Left ventricle myocardium superior (tissue), 1 donor: ENCODE measurements around the gene ERI3. TPM values are rescaled to one million over a fixed set of nuclear protein-coding genes. Genes with fewer than 3 reads are reported as not detected.

Experiments
- ATAC-seq: fragments of 200-7000 bp; cut with Tn5 transposase; one replicate; pipeline ENCODE4 v1.9.1; 2020; ENCODE audit warnings: mild to moderate bottlenecking, moderate library complexity
- DNase-seq: peaks from one replicate; pipeline ENCODE4 v3.0.0-alpha.2; 2020
- intact Hi-C: fragments of 100-400 bp; cut with micrococcal nuclease; formaldehyde crosslinking; loops from one replicate; pipeline ENCODE4 v1.11.0; 2022
- total RNA-seq: library from RNA; stranded (reverse); fragmentation: NEBNext Ultra II Directional; extraction: Animal tissue kit (Norgen Biotek cat#: 25700); gene quantifications from one replicate; pipeline ENCODE4 v1.2.1, GENCODE V29; 2021
- donor health status: DM: no; HTN: yes; CAD: no; lungs with severe emphysema.

The ERI3 gene
- total RNA-seq, 1 donor from 2014 or later = 52.6 TPM

DNA sequence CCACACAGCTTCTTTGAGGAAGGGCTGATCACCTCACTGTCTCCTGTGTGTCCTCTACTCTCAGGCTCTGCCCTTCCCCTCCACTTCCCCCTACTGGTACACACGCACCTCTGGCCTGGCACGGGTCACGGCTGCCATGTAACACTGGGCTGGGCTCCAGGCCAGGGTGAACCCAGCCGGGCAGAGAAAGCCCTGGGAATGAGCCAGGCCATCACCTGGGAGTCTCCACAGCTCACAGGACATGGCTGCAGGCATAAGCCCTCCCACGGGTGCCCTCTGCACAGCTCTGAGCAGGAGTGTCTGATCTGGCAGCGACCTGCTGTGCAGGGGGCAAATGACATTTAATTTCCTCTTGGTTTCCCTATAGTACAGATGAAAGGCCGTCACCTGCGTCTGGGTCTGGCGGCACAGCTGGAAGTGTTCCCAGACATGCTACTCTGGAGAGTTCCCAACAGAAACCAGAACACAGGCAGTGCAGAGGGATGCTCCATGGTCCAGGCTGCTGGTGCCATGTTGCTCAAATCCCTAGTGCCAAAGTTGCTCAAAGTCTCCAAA lies 61.2 kb downstream of the ERI3 start:
- ATAC-seq = peak; percentile 97
- intact Hi-C loops = no loop called here
- DNase-seq = peak; percentile 89

DNA sequence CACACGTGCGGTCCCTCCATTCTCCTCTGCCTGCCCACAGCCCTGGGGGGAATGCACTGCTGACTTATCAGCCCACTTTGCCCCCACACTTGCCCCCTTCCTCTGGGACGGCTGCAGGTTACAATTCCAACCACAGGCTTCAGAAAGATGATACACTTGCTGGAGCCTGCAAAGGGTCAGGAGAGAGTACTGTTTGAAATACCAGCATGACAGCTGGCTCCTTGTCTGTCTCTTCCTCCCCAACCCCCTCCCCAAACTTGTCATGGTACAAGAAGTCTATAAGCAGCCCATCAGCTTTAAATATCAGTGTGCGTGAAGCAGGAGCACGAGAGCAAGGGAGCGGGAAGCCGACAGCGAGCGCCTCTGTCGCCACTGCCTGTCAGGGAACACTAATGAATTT lies 62.4 kb downstream of the ERI3 start:
- DNase-seq (no peak), ATAC-seq (no peak)
- intact Hi-C loops = no loop called here

GRCh38 chr1:44290250-44291094 lies 64.6 kb downstream of the ERI3 start:
- DNase-seq = no peak
- intact Hi-C loops = no loop called here
- ATAC-seq = no peak

DNA sequence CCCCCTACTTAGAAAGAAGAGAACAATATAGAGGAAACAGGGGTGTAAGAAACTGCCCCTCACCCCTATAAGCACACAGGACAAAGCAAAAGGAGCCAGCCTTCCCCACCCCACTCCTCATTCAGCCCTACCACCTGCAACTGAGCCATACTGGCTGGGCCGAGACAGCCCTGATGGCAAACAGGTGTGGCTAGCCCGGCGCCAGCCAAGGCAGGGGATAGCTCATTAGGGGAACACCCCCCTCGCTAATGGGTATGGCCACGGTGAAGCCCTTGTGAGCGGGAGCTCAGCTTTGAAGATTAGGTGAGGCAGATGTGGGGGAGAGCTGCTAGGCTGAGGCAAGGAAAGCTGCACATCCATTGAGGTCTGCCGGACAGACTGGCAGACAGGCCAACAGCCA lies 65.5 kb downstream of the ERI3 start:
- DNase-seq = no peak
- no peak for ATAC-seq
- intact Hi-C loops = no loop called here

DNA sequence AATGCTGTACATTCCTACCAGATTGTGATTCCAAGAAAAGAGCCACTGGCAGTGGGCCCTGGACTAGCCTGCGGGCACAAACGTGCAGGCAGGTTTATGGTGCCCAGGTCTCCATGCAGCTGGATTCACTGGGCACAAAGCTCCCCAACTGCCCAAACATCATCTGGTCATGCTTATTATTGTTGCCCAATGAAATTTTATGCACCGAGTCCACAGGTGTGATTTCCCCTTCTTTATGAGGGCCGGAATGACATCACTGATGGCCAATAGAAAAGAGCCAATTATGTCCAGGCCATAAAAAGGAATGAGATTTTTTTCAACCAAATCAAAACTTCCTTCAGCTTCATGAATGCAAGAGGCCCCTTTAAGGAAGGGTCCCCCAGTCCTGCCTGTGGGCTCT lies 66.2 kb downstream of the ERI3 start:
- ATAC-seq = no peak
- DNase-seq = no peak
- intact Hi-C loops = no loop called here

- ATAC-seq (no peak), DNase-seq (no peak)
- intact Hi-C loops = no loop called here
Measured at GRCh38 chr1:44284184-44284583, 70.9 kb downstream of the ERI3 start.

DNA sequence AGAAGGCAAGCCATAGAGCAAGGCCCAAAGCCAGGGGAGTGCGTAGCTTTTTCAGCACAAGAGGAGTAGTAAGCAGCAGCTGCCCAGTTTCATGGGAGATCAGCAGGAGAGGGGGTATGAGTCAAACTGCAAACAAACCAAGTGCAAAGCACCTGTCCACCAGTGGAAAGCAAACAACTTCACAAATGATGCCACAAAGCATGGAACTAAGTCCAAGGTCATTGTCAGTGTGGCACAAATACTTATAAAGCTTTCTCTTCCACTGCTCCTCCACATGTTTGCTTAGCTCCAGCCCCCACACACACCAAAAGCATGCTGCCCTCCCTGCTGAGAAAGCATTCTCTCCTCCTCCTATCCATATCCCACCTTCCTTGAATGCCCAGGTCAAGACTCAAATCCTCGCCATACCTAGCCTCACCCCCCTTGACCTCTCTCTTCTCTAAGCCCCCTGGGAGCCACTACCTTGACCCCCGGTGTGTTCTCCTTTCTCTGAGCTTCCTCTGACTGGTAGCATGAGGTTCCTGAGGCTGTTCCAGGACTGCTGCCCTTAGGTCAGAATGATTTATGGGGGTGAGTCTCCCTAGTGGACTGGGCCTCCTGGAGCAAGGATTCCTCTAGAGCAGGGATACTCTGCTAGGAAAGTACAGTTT lies 71.4 kb downstream of the ERI3 start:
- ATAC-seq = no peak

GRCh38 chr1:44282704-44283426 lies 72.2 kb downstream of the ERI3 start:
- intact Hi-C loops = no loop called here
- DNase-seq = no peak
- ATAC-seq = peak; percentile 50

More for the DNA sequence above, 71.4 kb downstream of the ERI3 start:
- no peak for DNase-seq
- intact Hi-C loops = no loop called here

DNA sequence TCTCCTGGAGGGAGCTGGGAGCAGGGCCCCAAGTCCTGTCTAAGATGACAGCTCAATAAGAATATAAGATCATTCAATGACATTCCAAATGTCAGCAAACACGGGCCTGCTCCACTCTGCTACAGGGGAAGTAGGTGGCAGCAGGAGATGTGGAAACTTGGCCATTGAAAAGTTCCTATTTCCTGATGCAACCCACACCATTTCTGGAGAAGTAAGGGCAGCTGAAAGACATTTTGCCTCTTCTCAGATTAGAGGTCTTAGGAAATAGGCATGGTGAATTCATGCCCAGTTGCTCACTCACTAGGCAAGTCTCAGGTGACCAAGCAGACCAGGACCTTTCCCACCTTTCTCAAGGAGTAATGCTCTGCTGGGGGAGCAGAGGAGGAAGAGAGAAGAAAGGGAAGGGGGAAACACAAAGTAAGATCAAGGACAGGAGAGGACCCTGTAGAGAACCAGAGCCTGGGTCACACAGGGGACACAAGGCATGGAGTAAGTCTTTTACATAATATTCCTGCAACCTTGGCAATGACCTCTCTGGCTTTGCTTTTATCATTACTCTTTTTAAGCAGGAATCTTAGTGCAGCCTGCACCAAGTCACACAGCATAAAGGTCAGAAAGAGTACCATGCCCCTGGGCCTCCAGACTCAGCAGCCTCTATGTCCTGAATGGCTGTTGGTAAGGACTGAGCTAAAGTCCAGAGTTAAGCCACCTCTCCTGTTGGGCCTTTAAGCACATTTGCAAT lies 72.9 kb downstream of the ERI3 start:
- ATAC-seq = no peak
- DNase-seq = no peak
- intact Hi-C loops = no loop called here

- intact Hi-C loops = no loop called here
- no peak for DNase-seq
- no peak for ATAC-seq
Measured at GRCh38 chr1:44276901-44277300, 78.2 kb downstream of the ERI3 start.

DNA sequence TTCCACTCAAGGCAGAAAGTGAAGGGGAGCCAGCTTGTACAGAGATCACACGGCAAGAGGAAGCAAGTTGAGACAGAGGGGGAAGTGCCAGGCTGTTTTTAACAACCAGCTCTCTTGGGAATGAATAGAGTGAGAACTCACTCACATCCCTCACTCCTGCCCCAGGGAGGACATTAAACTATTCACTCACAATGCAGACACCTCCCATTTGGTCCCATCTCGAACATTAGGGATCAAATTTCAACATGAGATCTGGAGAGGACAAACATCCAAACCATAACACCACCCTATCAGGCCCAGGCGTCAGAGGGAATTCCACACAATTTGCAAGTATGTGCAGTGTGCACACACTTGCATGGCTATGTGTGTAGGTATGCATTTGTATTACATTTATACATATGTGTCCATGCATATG lies 79.1 kb downstream of the ERI3 start:
- DNase-seq (no peak), ATAC-seq (peak; percentile 75)
- intact Hi-C loops = no loop called here

- no peak for DNase-seq
- intact Hi-C loops = no loop called here
- ATAC-seq = peak; percentile 13
Measured at GRCh38 chr1:44275296-44275962, 79.6 kb downstream of the ERI3 start.

- no peak for DNase-seq
- ATAC-seq = no peak
- intact Hi-C loops = no loop called here
Measured at GRCh38 chr1:44273560-44274350, 81.3 kb downstream of the ERI3 start.

DNA sequence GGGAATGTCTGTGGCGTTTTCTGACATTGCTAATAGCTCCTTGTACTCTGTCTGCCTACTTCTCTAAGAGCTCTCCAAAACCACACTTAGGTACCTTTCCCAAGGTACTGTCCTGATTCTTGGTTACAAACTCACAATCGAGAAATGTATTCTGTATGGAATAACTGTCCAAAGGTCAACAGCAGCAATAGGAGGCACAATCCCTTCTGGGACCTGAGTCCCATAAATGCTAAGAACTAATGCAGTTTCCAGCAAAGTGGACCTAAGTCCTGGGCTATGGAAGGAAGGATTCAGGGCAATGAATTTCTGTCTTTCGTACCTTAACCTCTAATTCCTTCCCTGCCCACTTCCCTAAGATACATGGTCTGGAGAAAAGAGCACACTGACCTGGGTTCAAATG lies 82.1 kb downstream of the ERI3 start:
- ATAC-seq (no peak), DNase-seq (no peak)
- intact Hi-C loops = no loop called here

GRCh38 chr1:44271646-44272045 lies 83.4 kb downstream of the ERI3 start:
- DNase-seq (no peak), ATAC-seq (no peak)
- intact Hi-C loops = no loop called here

DNA sequence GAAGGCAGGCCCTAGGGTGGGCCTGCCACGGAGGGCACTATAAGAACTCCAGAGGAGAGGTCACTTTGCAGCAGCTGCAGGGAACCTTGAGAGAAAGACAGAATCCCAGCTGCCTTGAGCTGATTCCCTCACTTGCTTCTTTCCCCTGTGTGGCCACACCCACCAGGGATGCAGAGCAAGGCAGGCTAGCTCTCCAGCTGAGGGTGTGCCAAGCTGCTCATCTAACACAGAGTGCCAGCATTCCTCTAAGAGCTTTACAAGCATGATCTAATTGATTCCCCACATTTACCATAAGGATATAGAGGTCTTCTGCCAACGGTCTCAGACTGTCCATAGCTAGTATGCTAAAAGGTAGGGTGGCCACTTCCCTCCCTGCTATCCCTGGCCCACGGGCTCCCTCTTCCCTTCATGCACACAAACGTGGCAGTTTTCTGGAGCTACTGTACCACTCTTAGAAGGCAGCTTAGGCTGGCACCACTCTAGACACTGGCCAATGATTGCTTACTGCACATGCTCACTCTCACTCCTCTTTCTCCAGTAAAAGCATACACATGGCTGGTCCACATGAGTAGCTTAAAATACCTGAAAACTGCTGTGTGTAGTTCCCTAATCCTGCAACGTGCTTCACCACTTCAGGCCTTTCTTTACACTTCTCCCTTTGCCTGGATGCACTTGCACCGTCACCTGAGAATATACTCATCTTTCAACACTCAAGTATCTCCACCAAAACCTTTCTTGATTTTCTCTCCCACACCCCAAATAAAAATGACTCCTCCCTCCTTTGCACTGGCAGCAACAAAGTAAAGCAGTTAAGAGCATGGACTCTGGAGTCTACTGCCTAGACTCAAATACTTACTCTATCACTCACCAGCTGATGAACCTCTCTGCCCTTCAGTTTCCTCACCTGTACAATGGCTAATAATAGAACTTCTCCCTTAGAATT lies 84.1 kb downstream of the ERI3 start:
- ATAC-seq (no peak), DNase-seq (no peak)
- intact Hi-C loops = no loop called here

DNA sequence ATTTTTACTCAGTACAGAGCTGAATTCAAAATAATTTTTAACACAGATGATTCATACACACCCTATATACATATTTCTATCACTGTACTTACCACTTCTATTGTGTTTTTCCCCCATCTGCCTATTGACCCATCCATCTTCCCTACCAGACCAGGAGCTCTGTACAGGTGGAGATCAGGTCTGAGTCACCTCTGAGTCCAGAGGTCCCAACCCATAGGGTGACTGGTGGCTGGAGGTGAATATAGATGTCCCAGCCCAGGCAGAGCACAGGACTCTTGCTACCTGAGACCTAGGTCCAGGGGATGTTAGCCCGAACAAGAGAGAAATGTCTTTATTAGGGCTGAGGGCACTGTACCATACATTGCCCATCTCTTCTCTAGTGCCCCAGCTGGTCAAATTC lies 87.0 kb downstream of the ERI3 start:
- DNase-seq = no peak
- no peak for ATAC-seq
- intact Hi-C loops = no loop called here
